Medulla oblongata (tissue), 1 donor: ENCODE results near the gene DHRSX.
A peak's percentile ranks its signal among the peaks of the same experiment; 100 is the strongest.
"Not testable (repeated sequence)": the region's sequence is repeated elsewhere in the genome, so short reads cannot be mapped to it uniquely, and the experiment has no call there.

Source experiments
- DNase-seq: peaks from one replicate; pipeline ENCODE4 v3.0.0-alpha.2; 2015; ENCODE audit errors: extremely low spot score

Gene DHRSX

GRCh38 chrX:2220296-2220695, 280.5 kb downstream of the DHRSX start:
- DNase-seq = no peak

- DNase-seq = not testable (repeated sequence)
Measured at GRCh38 chrX:2214138-2214823, 286.5 kb downstream of the DHRSX start.

DNA sequence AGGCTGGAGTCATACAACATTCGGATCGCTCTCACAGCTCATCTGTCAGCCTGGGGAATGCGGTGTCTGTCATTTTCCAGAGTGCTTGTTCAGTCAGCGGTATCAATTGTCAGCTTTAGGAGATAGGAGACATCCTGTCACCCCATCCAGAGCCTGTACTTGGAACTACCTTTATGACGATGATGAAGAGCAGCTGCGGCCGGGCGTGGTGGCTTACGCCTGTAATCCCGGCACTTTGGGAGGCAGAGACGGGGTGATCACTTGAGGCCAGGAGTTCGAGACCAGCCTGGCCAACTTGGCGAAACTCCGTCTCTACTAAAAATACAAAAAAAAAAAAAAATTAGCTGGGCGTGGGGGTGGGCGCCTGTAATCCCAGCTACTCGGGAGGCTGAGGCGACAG, 289.1 kb downstream of the DHRSX start:
- DNase-seq = not testable (repeated sequence)

DNA sequence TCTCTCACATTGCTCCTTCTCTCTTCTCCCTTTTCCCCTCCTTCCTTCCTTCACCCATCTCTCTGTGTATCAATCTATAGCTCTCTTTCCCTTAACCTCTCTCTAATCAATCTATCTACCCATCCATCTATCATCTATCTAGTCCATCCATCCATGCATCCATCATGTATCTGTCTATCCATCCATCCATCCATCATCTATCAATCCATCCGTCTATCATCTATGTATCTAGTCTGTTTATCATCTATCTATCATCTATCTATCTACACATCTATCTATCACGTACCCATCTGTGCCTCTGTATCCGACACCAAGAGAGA, 307.5 kb downstream of the DHRSX start:
- DNase-seq = no peak

DNA sequence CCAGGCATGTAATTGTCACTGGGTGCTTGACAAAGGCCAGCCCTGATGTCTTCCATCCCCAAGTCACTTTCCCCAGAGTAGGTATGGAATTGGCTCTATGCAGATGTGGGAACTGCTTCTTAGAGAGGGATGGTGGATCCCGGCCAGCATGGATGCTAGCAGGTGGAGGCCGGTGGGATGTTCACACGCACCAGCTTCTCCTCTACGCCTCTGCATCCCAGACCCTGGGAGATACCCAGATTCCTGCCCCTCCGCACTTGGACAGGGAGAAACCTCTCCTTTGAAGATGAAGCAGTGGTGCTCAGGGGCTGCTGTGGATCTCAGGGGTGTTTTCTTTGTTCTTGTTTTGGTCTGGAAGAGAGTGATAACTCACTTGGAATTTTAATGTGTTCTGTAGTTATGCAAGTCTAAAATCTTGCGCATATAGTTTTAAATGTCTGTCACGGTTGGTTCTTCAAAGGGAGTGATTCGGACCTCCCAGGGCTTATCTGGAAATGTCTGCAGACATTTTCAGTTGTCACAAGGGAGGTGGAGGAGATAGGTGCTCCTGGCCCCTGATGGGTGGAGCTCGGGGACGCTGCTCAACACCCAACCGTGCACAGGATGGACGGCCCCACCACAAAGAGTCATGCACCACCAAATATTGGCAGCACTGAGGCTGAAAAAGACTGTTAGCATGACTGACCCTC, 308.0 kb downstream of the DHRSX start:
- no peak for DNase-seq

DNA sequence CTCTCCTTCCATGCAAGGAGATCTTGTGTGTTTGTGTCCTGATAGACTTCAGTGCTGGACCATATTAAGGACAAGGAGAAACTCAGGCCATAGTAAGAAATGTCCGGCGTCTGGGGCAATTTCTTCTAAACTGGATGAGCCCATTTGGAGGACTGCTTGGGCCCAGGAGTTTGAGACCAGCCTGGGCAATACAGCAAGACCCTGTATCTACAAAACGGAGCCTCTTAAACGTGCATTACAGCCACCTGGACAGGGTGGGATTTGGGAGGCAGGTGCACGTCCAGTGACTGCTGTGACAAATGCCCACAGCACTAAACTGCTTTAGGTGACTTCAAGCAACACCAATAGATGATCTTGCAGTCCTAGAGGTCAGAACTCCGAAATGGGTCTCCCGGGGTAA, 311.9 kb downstream of the DHRSX start:
- no peak for DNase-seq

- no peak for DNase-seq
Measured at GRCh38 chrX:2188330-2188792, 312.4 kb downstream of the DHRSX start.

DNA sequence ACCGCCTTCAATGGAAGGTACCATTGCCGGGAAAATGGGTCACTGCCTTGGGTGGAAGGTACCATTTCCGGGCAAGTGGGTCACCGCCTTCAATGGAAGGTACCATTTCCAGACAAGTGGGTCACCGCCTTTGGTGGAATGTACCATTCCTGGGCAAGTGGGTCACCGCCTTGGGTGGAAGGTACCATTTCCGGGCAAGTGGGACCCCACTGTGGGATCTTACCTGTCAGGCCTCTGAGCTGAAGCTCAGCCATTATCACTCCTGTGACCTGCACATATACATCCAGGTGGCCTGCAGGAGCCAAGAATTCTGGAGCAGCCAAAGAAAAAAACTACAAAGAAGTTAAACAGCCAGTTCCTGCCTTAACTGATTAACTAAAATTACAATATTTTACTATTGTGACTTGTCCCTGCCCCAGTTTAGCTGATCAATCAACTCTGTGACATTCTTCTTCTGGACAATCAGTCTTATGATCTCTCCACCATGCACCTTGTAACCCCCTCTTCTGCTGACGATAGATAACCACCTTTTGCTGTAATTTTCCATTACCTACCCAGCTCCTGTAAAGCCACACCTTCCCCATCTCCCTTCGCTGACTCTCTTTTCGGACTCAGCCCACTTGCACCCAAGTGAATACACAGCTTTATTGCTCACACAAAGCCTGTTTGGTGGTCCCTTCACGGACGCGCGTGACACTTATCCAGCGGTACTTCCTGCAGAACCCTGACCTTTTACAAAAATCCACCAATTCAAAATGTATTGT, 313.2 kb downstream of the DHRSX start:
- no peak for DNase-seq

GRCh38 chrX:2185341-2186082, 315.3 kb downstream of the DHRSX start:
- DNase-seq = no peak

DNA sequence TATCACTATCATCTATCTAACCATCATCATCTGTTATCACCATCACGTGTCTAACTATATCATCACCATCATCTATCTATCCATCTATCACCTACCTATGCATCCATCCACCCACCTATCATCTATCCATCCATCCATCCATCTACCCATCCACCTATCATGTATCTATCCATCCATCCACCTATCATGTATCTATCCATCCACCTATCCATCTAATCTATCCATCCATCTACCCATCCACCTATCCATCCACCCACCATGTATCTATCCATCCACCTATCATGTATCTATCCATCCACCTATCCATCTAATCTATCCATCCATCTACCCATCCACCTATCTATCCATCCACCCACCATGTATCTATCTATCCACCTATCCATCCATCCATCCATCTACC, 316.7 kb downstream of the DHRSX start:
- DNase-seq = no peak

GRCh38 chrX:2183193-2183725, 317.5 kb downstream of the DHRSX start:
- no peak for DNase-seq

- no peak for DNase-seq
Measured at GRCh38 chrX:2177541-2177940, 323.2 kb downstream of the DHRSX start.

GRCh38 chrX:2176733-2177132, 324.0 kb downstream of the DHRSX start:
- DNase-seq = peak; percentile 25

DNA sequence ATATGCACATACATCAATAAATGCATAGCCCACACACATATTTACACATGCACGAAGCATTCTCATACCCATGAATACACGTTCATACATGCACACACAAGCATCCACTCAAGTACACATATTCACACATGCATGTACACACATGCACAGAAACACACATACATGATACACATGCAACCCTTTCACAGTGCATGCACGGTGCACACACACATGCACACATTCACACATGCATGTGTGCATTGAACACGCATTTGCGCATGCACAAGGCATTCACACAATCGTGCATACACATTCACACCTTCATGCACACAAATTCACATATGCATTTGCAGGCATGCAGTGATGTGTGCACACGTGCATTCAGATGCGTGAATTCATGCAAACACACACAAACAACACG, 324.5 kb downstream of the DHRSX start:
- no peak for DNase-seq

DNA sequence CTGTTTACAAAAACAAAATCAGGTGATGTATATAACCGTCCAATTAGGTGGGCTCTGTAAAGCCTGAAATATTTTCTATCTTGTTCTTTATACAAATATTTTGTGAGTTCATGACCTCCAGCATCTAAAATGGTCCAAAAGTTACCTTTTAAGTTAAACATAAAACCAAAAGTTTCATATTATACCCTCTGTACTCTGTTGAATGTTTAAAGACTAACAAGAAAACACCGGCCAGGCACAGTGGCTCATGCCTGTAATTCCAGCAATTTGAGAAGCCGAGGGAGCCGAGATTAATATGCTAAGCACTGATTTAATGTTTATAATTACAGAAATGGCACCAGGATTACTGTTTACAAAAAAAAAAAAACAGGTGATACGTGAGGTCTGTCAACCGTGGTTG, 328.4 kb downstream of the DHRSX start:
- no peak for DNase-seq
